SU-DHL-6 (cell line): ENCODE measurements around the gene GAB2.

Source experiments
- H2AFZ ChIP-seq: fragments of 200-600 bp; sonication (generic); 2 replicates; pipeline ENCODE4 v1.6.1; 2014; ENCODE audit warnings: low read depth, mild to moderate bottlenecking, moderate library complexity, mixed read lengths, antibody characterized with exemption, low read length; ENCODE audit not compliant: severe bottlenecking
- H3F3A ChIP-seq: fragments of 200-600 bp; shearing (Covaris generic); 2 replicates; pipeline ENCODE4 v1.6.0; 2016; ENCODE audit warnings: antibody characterized with exemption, mild to moderate bottlenecking; ENCODE audit not compliant: insufficient read depth
- H3K27ac ChIP-seq: fragments of 200-600 bp; sonication (generic); 2 replicates; pipeline ENCODE4 v1.5.1; 2016; ENCODE audit warnings: low read depth, mild to moderate bottlenecking, low read length, moderate library complexity, mixed read lengths
- H3K27me3 ChIP-seq: fragments of 200-600 bp; sonication (generic), shearing (Covaris generic); 2 replicates; pipeline ENCODE4 v1.6.0; 2014; ENCODE audit warnings: mild to moderate bottlenecking, low read length
- H3K36me3 ChIP-seq: fragments of 200-600 bp; sonication (generic); 2 replicates; pipeline ENCODE4 v1.6.1; 2014; ENCODE audit warnings: mild to moderate bottlenecking, low read length, mixed read lengths
- H3K4me2 ChIP-seq: fragments of 300-600, 200-600 bp; shearing (Covaris generic), sonication (generic); 2 replicates; pipeline ENCODE4 v1.6.0; 2014; ENCODE audit warnings: low read length, low read depth, mild to moderate bottlenecking; ENCODE audit not compliant: poor library complexity, severe bottlenecking
- H3K4me3 ChIP-seq: fragments of 200-600 bp; sonication (generic); 2 replicates; pipeline ENCODE4 v1.5.1; 2014; ENCODE audit warnings: antibody characterized with exemption, low read length, mild to moderate bottlenecking, mixed read lengths; ENCODE audit not compliant: insufficient read depth, poor library complexity, severe bottlenecking
- H3K79me2 ChIP-seq: fragments of 200-600 bp; sonication (generic); 2 replicates; pipeline ENCODE4 v1.6.1; 2014; ENCODE audit warnings: mild to moderate bottlenecking, low read length, moderate library complexity; ENCODE audit not compliant: insufficient read depth
- H3K9ac ChIP-seq: fragments of 200-600 bp; sonication (generic); 2 replicates; pipeline ENCODE4 v1.7.0; 2014; ENCODE audit warnings: mild to moderate bottlenecking, low read length
- H3K9me2 ChIP-seq: fragments of 200-600 bp; sonication (generic); replicated peaks from 2 replicates; pipeline ENCODE4 v1.6.1; 2014; ENCODE audit warnings: low read length; ENCODE audit not compliant: insufficient read depth
- H3K9me3 ChIP-seq: fragments of 200-600 bp; sonication (generic); 2 replicates; pipeline ENCODE4 v1.6.1; 2014; ENCODE audit warnings: low read length, mixed read lengths; ENCODE audit not compliant: insufficient read depth
- H4K20me1 ChIP-seq: fragments of 200-600 bp; sonication (generic); 2 replicates; pipeline ENCODE4 v1.6.1; 2014; ENCODE audit warnings: low read depth, mild to moderate bottlenecking, antibody characterized with exemption, low read length, moderate library complexity, mixed read lengths
- EZH2phosphoT487 ChIP-seq: fragments of 200-600 bp; sonication (generic), shearing (Covaris generic); conservative IDR thresholded peaks from 2 replicates; pipeline ENCODE4 v1.6.1; 2018; ENCODE audit warnings: mild to moderate bottlenecking, antibody characterized with exemption, low read length, moderate library complexity, mixed read lengths
- TF ChIP-seq, protein P1 (sequence below): fragments of 200-600 bp; sonication (generic); IDR thresholded peaks from one replicate; pipeline ENCODE4 v1.5.1; 2017; ENCODE audit warnings: antibody characterized with exemption, mild to moderate bottlenecking, low read length, moderate library complexity; ENCODE audit not compliant: insufficient read depth, poor library complexity, severe bottlenecking

The GAB2 gene

GRCh38 chr11:78315724-78316123 lies 101.9 kb downstream of the GAB2 start:
- TF ChIP-seq EZH2phosphoT487 = no peak
- TF ChIP-seq, protein P1, sequence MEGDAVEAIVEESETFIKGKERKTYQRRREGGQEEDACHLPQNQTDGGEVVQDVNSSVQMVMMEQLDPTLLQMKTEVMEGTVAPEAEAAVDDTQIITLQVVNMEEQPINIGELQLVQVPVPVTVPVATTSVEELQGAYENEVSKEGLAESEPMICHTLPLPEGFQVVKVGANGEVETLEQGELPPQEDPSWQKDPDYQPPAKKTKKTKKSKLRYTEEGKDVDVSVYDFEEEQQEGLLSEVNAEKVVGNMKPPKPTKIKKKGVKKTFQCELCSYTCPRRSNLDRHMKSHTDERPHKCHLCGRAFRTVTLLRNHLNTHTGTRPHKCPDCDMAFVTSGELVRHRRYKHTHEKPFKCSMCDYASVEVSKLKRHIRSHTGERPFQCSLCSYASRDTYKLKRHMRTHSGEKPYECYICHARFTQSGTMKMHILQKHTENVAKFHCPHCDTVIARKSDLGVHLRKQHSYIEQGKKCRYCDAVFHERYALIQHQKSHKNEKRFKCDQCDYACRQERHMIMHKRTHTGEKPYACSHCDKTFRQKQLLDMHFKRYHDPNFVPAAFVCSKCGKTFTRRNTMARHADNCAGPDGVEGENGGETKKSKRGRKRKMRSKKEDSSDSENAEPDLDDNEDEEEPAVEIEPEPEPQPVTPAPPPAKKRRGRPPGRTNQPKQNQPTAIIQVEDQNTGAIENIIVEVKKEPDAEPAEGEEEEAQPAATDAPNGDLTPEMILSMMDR = no peak
- no peak overlapping the region for H3K4me2 ChIP-seq
- no peaks in the 10 kb centered on the region for H3K36me3 ChIP-seq
- no peaks in the 10 kb centered on the region for H4K20me1 ChIP-seq
- H3K27me3 ChIP-seq = no peaks in the 10 kb centered on the region
- H3K9me3 ChIP-seq = no peaks in the 10 kb centered on the region
- H3K9me2 ChIP-seq = no peaks in the 10 kb centered on the region
- H3K9ac ChIP-seq = no peak overlapping the region
- no peaks in the 10 kb centered on the region for H3F3A ChIP-seq
- no peaks in the 10 kb centered on the region for H3K79me2 ChIP-seq
- no peak overlapping the region for H2AFZ ChIP-seq
- H3K4me3 ChIP-seq = no peak overlapping the region
- no peak overlapping the region for H3K27ac ChIP-seq

- Histone ChIP-seq H3K27ac (no peak overlapping the region), H3K4me2 (no peak overlapping the region), H4K20me1 (no peaks in the 10 kb centered on the region), H3K9me3 (no peaks in the 10 kb centered on the region), H3K9ac (no peak overlapping the region), H3K9me2 (no peaks in the 10 kb centered on the region), H2AFZ (no peak overlapping the region), H3K36me3 (no peaks in the 10 kb centered on the region), H3K79me2 (no peaks in the 10 kb centered on the region), H3K4me3 (no peak overlapping the region), H3F3A (no peaks in the 10 kb centered on the region), H3K27me3 (no peaks in the 10 kb centered on the region)
- TF ChIP-seq, protein P1 = no peak
- TF ChIP-seq EZH2phosphoT487 = no peak
Measured at GRCh38 chr11:78314762-78315161, 102.9 kb downstream of the GAB2 start.

GRCh38 chr11:78313898-78314297 lies 103.7 kb downstream of the GAB2 start:
- Histone ChIP-seq H2AFZ (no peak overlapping the region), H3K36me3 (no peaks in the 10 kb centered on the region), H3K4me3 (no peak overlapping the region), H3K9me2 (no peaks in the 10 kb centered on the region), H3K79me2 (no peaks in the 10 kb centered on the region), H3F3A (no peaks in the 10 kb centered on the region), H4K20me1 (no peaks in the 10 kb centered on the region), H3K4me2 (no peak overlapping the region), H3K27ac (no peak overlapping the region), H3K9ac (no peak overlapping the region), H3K9me3 (no peaks in the 10 kb centered on the region), H3K27me3 (no peaks in the 10 kb centered on the region)
- TF ChIP-seq, protein P1 = no peak
- no peak for TF ChIP-seq EZH2phosphoT487
